ENCODE data around the gene ZNF823. TPM values are rescaled to one million over a fixed set of nuclear protein-coding genes. Genes with fewer than 3 reads are reported as not detected.

The ZNF823 gene
- total and polyA plus RNA-seq, 9 of the 15 experiments (the other 6 are each of a cell fraction or from before 2014, with no cell fraction given) = 4.0 to 13.4 (median 6.1) TPM

GRCh38 chr19:11769995-11770394, 31.2 kb upstream of the ZNF823 start:
- peaks cover 9% of the 10 kb centered on the region; the same call in 2 of the 3 replicates for H3K36me3 ChIP-seq (ENCODE audit: control insufficient read depth, insufficient read depth, low read length)
- intact Hi-C loops (cut with micrococcal nuclease) (loop anchor here (5.0 kb wide), 1 partner anchor 68 kb away; no protein-coding TSS in a partner anchor), in situ Hi-C loops (cut with MboI) (no loop called here)
- BruUV-seq (replicated peaks) = no TSS peak
- H3K4me3 ChIP-seq = no peak overlapping the region
- no peak overlapping the region for H3K27ac ChIP-seq (ENCODE audit: extremely low read depth, low read depth, low read length)
- no peaks in the 10 kb centered on the region for H4K20me1 ChIP-seq (replicated peaks; ENCODE audit: control insufficient read depth, insufficient read depth, low read length)
- CTCF ChIA-PET (ENCODE audit: low intra/inter-chr PET ratio) = no interaction called here
- TF ChIP-seq ZBTB33 (CRISPR knock-in tag; IDR thresholded peaks at IDR 0.05) = peak; percentile 48; the same call in 1 of the 2 replicates
- TF ChIP-seq SMAD1 (IDR thresholded peaks at IDR 0.05; ENCODE audit: low read depth, low read length, partially characterized antibody) = no peak
- TF ChIP-seq SPI1 (IDR thresholded peaks at IDR 0.05; ENCODE audit: borderline replicate concordance, low read depth, low read length) = peak; percentile 27; the same call in 1 of the 2 replicates
- TF ChIP-seq ZNF766 (CRISPR knock-in tag; conservative IDR thresholded peaks at IDR 0.05) = peak; percentile 77
- TF ChIP-seq ZFP36 (IDR thresholded peaks at IDR 0.05; ENCODE audit: low read depth, low read length, partially characterized antibody) = peak; percentile 66
- 0 out of 4 replicates have a peak, but pooled peaks of 1 of the 2 experiments have one; percentile 26 for TF ChIP-seq TRIM24 (IDR thresholded peaks at IDR 0.05)
- TF ChIP-seq TRIM28 (IDR thresholded peaks at IDR 0.05) = 0 out of 2 replicates have a peak, but pooled peaks have one; percentile 15
- TF ChIP-seq SREBF2 (CRISPR knock-in tag; IDR thresholded peaks at IDR 0.05) = no peak
- TF ChIP-seq MYBL2 (IDR thresholded peaks at IDR 0.05; ENCODE audit: low read depth) = no peak
- TF ChIP-seq MYBL2 (CRISPR knock-in tag; IDR thresholded peaks at IDR 0.05; ENCODE audit: borderline replicate concordance) = no peak
- POLR2A ChIA-PET = no interaction called here
- no peak overlapping the region for H3K9ac ChIP-seq (ENCODE audit: insufficient read depth in 1 of 2, low read depth in 2 of 2, low read length in 2 of 2)
- DNase-seq (ENCODE audit: extremely low read depth in 1 of 4, low spot score in 3 of 4) (no peak), FAIRE-seq (no peak), ATAC-seq (no peak)
- no peak overlapping the region for H3K4me2 ChIP-seq (ENCODE audit: insufficient read depth, low read length)
- H3K4me1 ChIP-seq (replicated peaks in 1 of 2; ENCODE audit: control insufficient read depth in 2 of 2, insufficient read depth in 2 of 2, low read length in 2 of 2) = peaks cover 7 to 18% of the 10 kb centered on the region in 2 experiments
- 76% methylated on average over 4 of the region's 4 CpGs for WGBS (ENCODE audit: insufficient coverage, low coverage, missing lambda C conversion rate)
- H3K27me3 ChIP-seq (ENCODE audit: control insufficient read depth in 2 of 2, insufficient read depth in 2 of 2, low read length in 2 of 2) = no peaks in the 10 kb centered on the region
- H2AFZ ChIP-seq (ENCODE audit: low read depth, low read length) = no peak overlapping the region
- H3K79me2 ChIP-seq (ENCODE audit: control insufficient read depth, insufficient read depth, low read length) = peaks cover 32% of the 10 kb centered on the region
- H3K9me3 ChIP-seq (replicated peaks; ENCODE audit: control insufficient read depth, insufficient read depth, low read depth, low read length) = peaks cover 17% of the 10 kb centered on the region
- H3K9me1 ChIP-seq (ENCODE audit: control insufficient read depth, insufficient read depth, low read length) = no peaks in the 10 kb centered on the region

Measured in K562 (cell line).